ENCODE results near the gene SEMA6B. TPM values are rescaled to one million over a fixed set of nuclear protein-coding genes. Genes with fewer than 3 reads are reported as not detected.

SEMA6B gene
- total RNA-seq, 1 donor from 2014 or later, result not detected

GRCh38 chr19:4582980-4583842 lies 23.7 kb upstream of the SEMA6B start:
- no peak overlapping the region for H3K4me3 ChIP-seq (ENCODE audit: low read depth, low read length)
- TF ChIP-seq CTCF (conservative IDR thresholded peaks at IDR 0.05; ENCODE audit: low read depth, low read length), result no peak
- no peak for DNase-seq (ENCODE audit: low read depth)

- H3K4me3 ChIP-seq (ENCODE audit: low read depth, low read length), result no peak overlapping the region
- DNase-seq (ENCODE audit: low read depth), result no peak
- TF ChIP-seq CTCF (conservative IDR thresholded peaks at IDR 0.05; ENCODE audit: low read depth, low read length), result no peak
Measured at GRCh38 chr19:4581666-4582553, 22.4 kb upstream of the SEMA6B start.

- peak overlapping the region; percentile 19 for H3K4me3 ChIP-seq (ENCODE audit: low read depth, low read length)
- no peak for DNase-seq (ENCODE audit: low read depth)
- TF ChIP-seq CTCF (conservative IDR thresholded peaks at IDR 0.05; ENCODE audit: low read depth, low read length), result no peak
Measured at GRCh38 chr19:4580961-4581665, 21.6 kb upstream of the SEMA6B start.

GRCh38 chr19:4580021-4580901 lies 20.8 kb upstream of the SEMA6B start:
- no peak for TF ChIP-seq CTCF (conservative IDR thresholded peaks at IDR 0.05; ENCODE audit: low read depth, low read length)
- no peak overlapping the region for H3K4me3 ChIP-seq (ENCODE audit: low read depth, low read length)

GRCh38 chr19:4579389-4579788 lies 19.9 kb upstream of the SEMA6B start:
- no peak for TF ChIP-seq CTCF (conservative IDR thresholded peaks at IDR 0.05; ENCODE audit: low read depth, low read length)
- DNase-seq (ENCODE audit: low read depth), result no peak
- no peak overlapping the region for H3K4me3 ChIP-seq (ENCODE audit: low read depth, low read length)

More at GRCh38 chr19:4580021-4580901, 20.8 kb upstream of the SEMA6B start:
- no peak for DNase-seq (ENCODE audit: low read depth)
